Neural cell (in vitro differentiated cells): ENCODE measurements around the gene VAMP1. TPM values are rescaled to one million over a fixed set of nuclear protein-coding genes. Genes with fewer than 3 reads are reported as not detected.

Experiments
- H2AFZ ChIP-seq: fragments of 200-600, 300-800 bp; sonication (generic), shearing (Covaris generic); 2 replicates; pipeline ENCODE4 v1.6.0; 2014; ENCODE audit warnings: low read depth, mild to moderate bottlenecking, antibody characterized with exemption, low read length, moderate library complexity
- H3F3A ChIP-seq: fragments of 200-600 bp; shearing (Covaris generic); 2 replicates; pipeline ENCODE4 v1.6.1; 2016; ENCODE audit warnings: mild to moderate bottlenecking, moderate library complexity, mixed read lengths, antibody characterized with exemption, low read length; ENCODE audit not compliant: insufficient read depth, poor library complexity, severe bottlenecking
- H3K27ac ChIP-seq: fragments of 200-600, 300-800 bp; sonication (generic), shearing (Covaris generic); 2 replicates; pipeline ENCODE4 v1.5.1; 2014; ENCODE audit warnings: mild to moderate bottlenecking, low read length, moderate library complexity
- H3K27me3 ChIP-seq: fragments of 300-800, 200-600 bp; sonication (generic), shearing (Covaris generic); 2 replicates; pipeline ENCODE4 v1.6.0; 2014; ENCODE audit warnings: mild to moderate bottlenecking, low read depth, low read length, moderate library complexity; ENCODE audit not compliant: insufficient read depth
- H3K36me3 ChIP-seq: fragments of 300-800, 200-600 bp; sonication (generic), shearing (Covaris generic); 2 replicates; pipeline ENCODE4 v1.5.1; 2014; ENCODE audit warnings: mild to moderate bottlenecking, antibody characterized with exemption, low read length, moderate library complexity; ENCODE audit not compliant: insufficient read depth
- H3K4me2 ChIP-seq: fragments of 300-800, 200-600 bp; sonication (generic), shearing (Covaris generic); 2 replicates; pipeline ENCODE4 v1.6.0; 2014; ENCODE audit warnings: mild to moderate bottlenecking, low read length
- H3K4me3 ChIP-seq: fragments of 300-800, 200-600 bp; sonication (generic), shearing (Covaris generic); 2 replicates; pipeline ENCODE4 v1.5.1; 2014; ENCODE audit warnings: mild to moderate bottlenecking, low read length, moderate library complexity
- H3K79me2 ChIP-seq: fragments of 200-600 bp; shearing (Covaris generic); replicated peaks from 2 replicates; pipeline ENCODE4 v1.6.0; 2014; ENCODE audit warnings: mild to moderate bottlenecking, low read length, moderate library complexity; ENCODE audit not compliant: insufficient read depth
- H3K9ac ChIP-seq: fragments of 300-800, 200-600 bp; sonication (generic), shearing (Covaris generic); 2 replicates; pipeline ENCODE4 v1.6.1; 2016; ENCODE audit warnings: mild to moderate bottlenecking, low read length, mixed read lengths
- H3K9me2 ChIP-seq: fragments of 200-600 bp; shearing (Covaris generic); 2 replicates; pipeline ENCODE4 v1.6.1; 2016; ENCODE audit warnings: mild to moderate bottlenecking, low read length, mixed read lengths; ENCODE audit not compliant: insufficient read depth
- H3K9me3 ChIP-seq: fragments of 200-600, 300-800 bp; sonication (generic), shearing (Covaris generic); 2 replicates; pipeline ENCODE4 v1.6.1; 2016; ENCODE audit warnings: mild to moderate bottlenecking, mixed run types, low read length, moderate library complexity, mixed read lengths
- H4K20me1 ChIP-seq: fragments of 200-600 bp; shearing (Covaris generic); 2 replicates; pipeline ENCODE4 v1.6.1; 2016; ENCODE audit warnings: mild to moderate bottlenecking, mixed run types; ENCODE audit not compliant: insufficient read depth
- CTCF ChIP-seq: fragments of 450-650 bp; IDR thresholded peaks from 2 replicates; pipeline ENCODE4 v1.5.1; 2014; ENCODE audit warnings: antibody characterized with exemption, mild to moderate bottlenecking, moderate library complexity; ENCODE audit not compliant: poor library complexity, severe bottlenecking
- EP300 ChIP-seq: fragments of 450-650 bp; conservative IDR thresholded peaks from 2 replicates; pipeline ENCODE4 v1.6.1; 2014; ENCODE audit warnings: antibody characterized with exemption, mild to moderate bottlenecking, moderate library complexity; ENCODE audit not compliant: poor library complexity, severe bottlenecking
- EZH2 ChIP-seq: fragments of 200-600, 300-800 bp; shearing (Covaris generic), sonication (generic); IDR thresholded peaks from 2 replicates; pipeline ENCODE4 v1.6.1; 2014; ENCODE audit warnings: antibody characterized with exemption, low read length, borderline replicate concordance, mild to moderate bottlenecking; ENCODE audit not compliant: insufficient read depth, poor library complexity, severe bottlenecking
- MXI1 ChIP-seq: fragments of 450-650 bp; conservative IDR thresholded peaks from 2 replicates; pipeline ENCODE4 v1.6.1; 2014; ENCODE audit warnings: antibody characterized with exemption, mild to moderate bottlenecking; ENCODE audit not compliant: poor library complexity, severe bottlenecking
- POLR2AphosphoS5 ChIP-seq: IDR thresholded peaks from 2 replicates; pipeline ENCODE4 v1.6.1; 2012
- RAD21 ChIP-seq: fragments of 450-650 bp; conservative IDR thresholded peaks from 2 replicates; pipeline ENCODE4 v1.6.1; 2014; ENCODE audit warnings: antibody characterized with exemption, mild to moderate bottlenecking, moderate library complexity
- REST ChIP-seq: IDR thresholded peaks from 2 replicates; pipeline ENCODE4 v1.6.1; 2012; ENCODE audit warnings: borderline replicate concordance
- SMC3 ChIP-seq: fragments of 450-650 bp; conservative IDR thresholded peaks from 2 replicates; pipeline ENCODE4 v1.6.1; 2014; ENCODE audit warnings: antibody characterized with exemption, mild to moderate bottlenecking, moderate library complexity; ENCODE audit not compliant: poor library complexity
- TAF1 ChIP-seq: IDR thresholded peaks from 2 replicates; pipeline ENCODE4 v1.6.1; 2012; ENCODE audit warnings: low read depth
- polyA plus RNA-seq: library from polyadenylated mRNA; depleted of rRNA; stranded (reverse); fragments of >200 nt; gene quantifications from 2 replicates; pipeline ENCODE4 v1.2.3, GENCODE V29; 2014

The VAMP1 gene
- polyA plus RNA-seq, 1 donor from 2014 or later, result 4.3 TPM

- Histone ChIP-seq H2AFZ (no peak overlapping the region), H4K20me1 (no peaks in the 10 kb centered on the region), H3K27me3 (no peaks in the 10 kb centered on the region), H3F3A (no peaks in the 10 kb centered on the region), H3K9ac (no peak overlapping the region), H3K9me3 (no peaks in the 10 kb centered on the region), H3K4me2 (no peak overlapping the region), H3K36me3 (no peaks in the 10 kb centered on the region), H3K79me2 (no peaks in the 10 kb centered on the region), H3K27ac (no peak overlapping the region), H3K4me3 (no peak overlapping the region), H3K9me2 (no peaks in the 10 kb centered on the region)
- TF ChIP-seq EP300, result no peak
- TF ChIP-seq RAD21, result no peak
- TF ChIP-seq REST, result no peak
- TF ChIP-seq CTCF, result no peak
- TF ChIP-seq POLR2AphosphoS5, result no peak
- TF ChIP-seq SMC3, result no peak
- no peak for TF ChIP-seq EZH2
- no peak for TF ChIP-seq MXI1
- TF ChIP-seq TAF1, result no peak
These were observed 37.5 kb downstream of the VAMP1 start for GRCh38 chr12:6432991-6433390.

GRCh38 chr12:6430124-6430989 lies 40.1 kb downstream of the VAMP1 start:
- H3K4me2 ChIP-seq, result no peak overlapping the region
- no peaks in the 10 kb centered on the region for H3K36me3 ChIP-seq
- no peak overlapping the region for H3K9ac ChIP-seq
- no peak overlapping the region for H2AFZ ChIP-seq
- no peaks in the 10 kb centered on the region for H3K79me2 ChIP-seq
- H3K4me3 ChIP-seq, result no peak overlapping the region
- no peaks in the 10 kb centered on the region for H3K9me3 ChIP-seq
- no peaks in the 10 kb centered on the region for H4K20me1 ChIP-seq
- no peaks in the 10 kb centered on the region for H3K27me3 ChIP-seq
- H3K9me2 ChIP-seq, result no peaks in the 10 kb centered on the region
- no peak for TF ChIP-seq EP300
- no peak for TF ChIP-seq POLR2AphosphoS5
- no peak for TF ChIP-seq TAF1
- TF ChIP-seq CTCF, result no peak
- no peak for TF ChIP-seq MXI1
- no peak for TF ChIP-seq RAD21
- TF ChIP-seq EZH2, result no peak
- TF ChIP-seq REST, result no peak
- no peak for TF ChIP-seq SMC3
- H3F3A ChIP-seq, result no peaks in the 10 kb centered on the region
- no peak overlapping the region for H3K27ac ChIP-seq
